HEK293T (cell line): ENCODE measurements around the gene JARID2.

Source experiments
- ARNT ChIP-seq: fragments of 450-650 bp; IDR thresholded peaks from 2 replicates; pipeline ENCODE4 v1.6.1; 2017; ENCODE audit warnings: mild to moderate bottlenecking
- BHLHE40 ChIP-seq: fragments of 450-650 bp; IDR thresholded peaks from 2 replicates; pipeline ENCODE4 v1.6.1; 2016; ENCODE audit warnings: mild to moderate bottlenecking, moderate library complexity, borderline replicate concordance
- CTBP1 ChIP-seq: fragments of 450-650 bp; IDR thresholded peaks from 2 replicates; pipeline ENCODE4 v1.6.1; 2016; ENCODE audit warnings: borderline replicate concordance
- FOXM1 ChIP-seq: fragments of 450-650 bp; IDR thresholded peaks from 2 replicates; pipeline ENCODE4 v1.6.1; 2017; ENCODE audit warnings: mild to moderate bottlenecking, borderline replicate concordance
- HDGF ChIP-seq: fragments of 450-650 bp; IDR thresholded peaks from 2 replicates; pipeline ENCODE4 v1.6.1; 2017; ENCODE audit warnings: antibody characterized with exemption, borderline replicate concordance
- L3MBTL2 ChIP-seq: fragments of 450-650 bp; conservative IDR thresholded peaks from 2 replicates; pipeline ENCODE4 v1.6.1; 2016; ENCODE audit warnings: mild to moderate bottlenecking
- SP1 ChIP-seq: fragments of 450-650 bp; IDR thresholded peaks from 2 replicates; pipeline ENCODE4 v1.6.1; 2017
- SUZ12 ChIP-seq: fragments of 450-650 bp; IDR thresholded peaks from 2 replicates; pipeline ENCODE4 v1.6.1; 2016; ENCODE audit warnings: mild to moderate bottlenecking
- TARDBP ChIP-seq: fragments of 450-650 bp; IDR thresholded peaks from 2 replicates; pipeline ENCODE4 v1.6.1; 2016
- ZNF384 ChIP-seq: fragments of 450-650 bp; IDR thresholded peaks from 2 replicates; pipeline ENCODE4 v1.6.1; 2016

DNA sequence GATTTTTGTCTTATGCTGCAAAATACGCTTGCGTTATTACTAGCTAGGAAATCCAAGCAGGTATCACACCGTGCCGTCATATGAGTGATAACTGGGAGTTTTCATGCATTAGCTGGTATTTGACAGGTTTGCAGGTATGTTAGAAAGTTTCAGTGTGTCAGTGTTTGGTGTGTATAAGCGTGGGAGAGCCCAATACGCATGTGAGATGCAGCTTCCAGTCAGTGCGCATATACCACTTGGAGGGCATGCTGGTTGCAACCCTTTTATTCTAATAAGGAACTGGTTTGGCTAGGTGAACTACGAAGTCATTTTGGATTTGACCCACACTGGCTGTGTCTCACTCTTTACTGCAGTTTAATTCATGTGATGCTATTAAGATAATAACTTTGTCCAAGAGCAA lies 35.1 kb downstream of the JARID2 start:
- TF ChIP-seq ARNT (no peak), SUZ12 (no peak), FOXM1 (no peak), TARDBP (no peak), HDGF (no peak), BHLHE40 (no peak), CTBP1 (no peak), L3MBTL2 (no peak), SP1 (no peak), ZNF384 (no peak)
